A673 (cell line): Measurements from ENCODE around the gene AFAP1L1.

Experiments used
- CTCF ChIP-seq: fragments of 300-800, 200-600 bp; sonication (generic); conservative IDR thresholded peaks from 2 replicates; pipeline ENCODE4 v1.5.1; 2017; ENCODE audit warnings: low read depth, mild to moderate bottlenecking, antibody characterized with exemption, low read length, moderate library complexity, mixed read lengths
- EZH2 ChIP-seq: fragments of 200-600 bp; sonication (generic); IDR thresholded peaks from 2 replicates; pipeline ENCODE4 v1.6.1; 2017; ENCODE audit warnings: borderline replicate concordance, low read depth, mild to moderate bottlenecking, mixed read lengths, antibody characterized with exemption, low read length; ENCODE audit not compliant: poor library complexity, severe bottlenecking

GRCh38 chr5:149337736-149338135 is 66.1 kb downstream of the AFAP1L1 start:
- TF ChIP-seq CTCF (no peak), EZH2 (no peak)
